Stimulated activated CD4-positive, alpha-beta T cell treated with anti-CD3 and anti-CD28 coated beads, Interleukin-15, amount 100 ng/mL, for 1 hour (primary cell): ENCODE results near the gene COMMD1.
"Not testable (repeated sequence)": the region's sequence is repeated elsewhere in the genome, so short reads cannot be mapped to it uniquely, and the experiment has no call there.

Source experiments
- DNase-seq, 2 donors: peaks; one replicate each; pipeline ENCODE4 v3.0.0-alpha.2; 2020; ENCODE audit warnings: low read depth in 1 of 2, low spot score in 1 of 2

Gene COMMD1

DNA sequence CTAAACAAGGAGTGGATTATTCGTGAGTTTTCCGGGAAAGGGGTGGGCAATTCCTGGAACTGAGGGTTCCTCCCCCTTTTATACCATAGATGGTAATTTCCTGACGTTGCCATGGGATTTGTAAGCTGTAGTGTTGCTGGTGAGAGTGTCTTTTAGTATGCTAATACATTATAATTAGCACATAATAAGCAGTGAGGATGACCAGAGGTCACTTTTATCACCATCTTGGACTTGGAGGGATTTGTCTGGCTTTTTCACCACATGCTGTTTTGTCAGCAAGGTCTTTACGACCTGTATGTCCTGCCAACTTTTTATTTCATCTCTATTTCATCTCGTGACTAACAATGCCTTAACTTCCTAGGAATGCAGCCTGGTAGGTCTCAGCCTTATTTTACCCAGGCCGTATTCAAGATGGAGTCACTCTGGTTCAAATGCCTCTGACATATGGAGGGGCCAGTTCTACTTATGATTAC, 165.7 kb downstream of the COMMD1 start:
- no peak for DNase-seq

DNA sequence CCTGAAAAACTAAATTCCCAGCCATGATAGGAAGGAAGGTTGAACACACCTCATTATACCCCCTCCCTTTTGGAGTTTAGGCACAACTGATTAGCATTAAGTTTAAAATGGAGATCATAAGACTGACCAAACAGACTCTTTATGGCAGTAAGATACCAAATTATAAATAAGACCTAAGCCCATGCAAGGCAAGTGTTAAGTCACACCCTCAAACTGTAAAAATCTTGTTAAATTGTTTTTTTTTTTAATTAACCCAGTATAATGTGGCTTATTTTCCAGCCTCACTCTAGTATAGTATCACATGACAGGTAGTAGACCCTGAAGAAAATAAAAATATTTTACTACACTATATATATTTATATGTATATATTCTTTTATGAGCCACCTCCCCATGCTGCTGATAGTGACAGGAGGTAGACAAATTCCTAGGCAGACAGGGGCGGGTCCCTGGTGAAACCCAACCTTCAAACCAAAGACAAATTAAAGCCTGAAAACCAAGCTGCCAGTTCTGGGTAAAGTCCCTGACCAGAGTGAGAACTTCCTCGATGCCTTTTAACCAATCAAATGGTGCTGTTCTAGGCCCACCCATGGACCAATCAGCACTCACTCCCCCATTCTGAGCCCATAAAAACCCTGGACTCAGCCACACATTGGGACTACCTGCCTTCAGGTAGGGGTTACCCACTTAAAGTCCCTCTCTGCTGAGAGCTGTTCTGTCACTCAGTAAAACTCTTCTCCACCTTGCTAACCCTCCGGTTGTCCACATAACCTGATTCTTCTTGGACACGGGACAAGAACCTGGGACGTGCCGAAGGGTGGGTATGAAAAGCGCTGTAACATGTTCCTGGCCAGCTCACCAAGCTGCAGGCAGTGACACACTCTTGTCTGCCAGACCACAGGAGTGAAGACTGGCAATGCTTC, 166.5 kb downstream of the COMMD1 start:
- DNase-seq = no peak

DNA sequence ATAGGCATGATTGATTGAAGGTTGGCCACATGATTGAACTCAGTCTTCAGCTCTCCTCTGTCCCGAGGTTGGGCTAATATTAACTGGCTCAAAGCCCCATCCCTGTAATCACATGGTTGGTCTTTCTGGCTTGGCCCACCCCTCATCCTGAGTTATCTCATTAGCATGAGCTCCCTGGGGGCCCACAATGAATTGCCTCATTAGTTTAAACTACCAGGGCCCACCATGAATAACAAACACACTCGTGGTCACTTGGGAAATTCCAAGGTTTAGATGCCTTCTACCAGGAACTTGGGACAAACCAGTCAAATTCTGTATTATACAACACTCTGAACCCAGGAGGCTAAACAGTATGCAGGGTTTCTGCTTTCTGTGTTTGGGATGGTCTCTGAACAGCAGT, 168.8 kb downstream of the COMMD1 start:
- DNase-seq = no peak

DNA sequence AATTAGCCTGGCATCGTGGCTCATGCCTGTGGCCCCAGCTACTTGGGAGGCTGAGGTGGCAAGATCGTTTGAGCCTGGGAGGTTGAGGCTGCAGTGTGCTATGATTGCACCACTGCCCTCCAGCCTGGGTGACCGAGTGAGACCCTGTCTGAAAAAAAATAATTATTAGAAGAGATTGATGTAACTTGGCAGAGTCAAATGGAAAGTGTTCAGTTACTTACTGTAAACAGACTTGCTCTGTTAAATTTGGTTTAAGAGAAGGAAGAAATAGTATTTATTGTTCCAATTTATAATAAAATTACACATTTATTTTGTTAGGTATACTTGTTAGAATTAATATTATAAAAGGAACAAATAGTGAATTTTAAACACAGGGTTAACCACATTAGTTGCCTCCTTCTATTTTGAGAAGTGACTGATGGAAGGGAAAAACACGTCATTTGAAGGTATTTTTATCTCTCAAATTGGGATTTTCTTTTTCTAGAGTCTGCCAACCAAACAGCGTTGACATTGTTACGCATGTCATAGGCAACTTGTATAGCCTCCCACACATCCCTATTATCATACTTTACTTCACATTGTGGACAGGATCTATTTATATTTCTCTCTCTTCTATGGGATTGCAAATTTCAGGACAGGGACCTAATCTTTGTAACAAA, 171.6 kb downstream of the COMMD1 start:
- no peak for DNase-seq

DNA sequence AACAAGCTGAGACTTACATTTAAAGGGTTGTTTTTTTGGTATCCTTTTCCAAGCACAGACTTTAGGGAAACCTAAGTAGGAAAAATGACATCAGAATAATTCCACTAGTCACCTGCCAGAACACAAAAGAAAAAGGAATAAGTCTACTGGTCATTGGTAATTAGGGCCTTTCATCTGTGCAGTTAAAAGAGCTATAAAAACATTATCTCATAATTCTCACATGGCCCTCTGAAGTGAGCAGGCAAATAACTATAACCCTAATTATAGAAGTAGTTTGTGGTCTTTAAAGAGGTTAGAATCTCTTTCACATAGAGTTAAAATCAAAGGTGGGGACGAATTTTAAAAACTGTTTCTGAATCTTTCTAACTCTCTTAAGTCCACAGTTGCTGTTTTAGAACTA, 179.3 kb downstream of the COMMD1 start:
- DNase-seq = no peak

DNA sequence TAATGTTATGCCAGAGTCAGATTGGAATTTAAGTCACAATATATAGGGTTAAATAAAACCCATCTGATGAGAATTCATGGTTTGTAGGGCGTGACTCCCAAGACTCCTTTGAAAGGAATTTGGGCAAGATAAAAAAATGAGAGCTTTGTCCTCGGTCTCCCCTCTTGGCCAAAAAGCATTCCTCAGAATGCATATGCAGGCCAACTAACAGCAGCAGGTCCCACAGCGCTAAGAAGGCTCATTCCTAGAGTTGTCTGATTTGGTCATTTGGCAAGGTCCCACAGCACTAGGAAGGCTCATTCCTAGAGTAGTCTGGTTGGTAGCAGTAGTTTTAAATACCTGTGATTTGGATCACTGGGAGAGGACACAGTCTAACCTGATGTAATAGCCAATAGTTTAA, 184.2 kb downstream of the COMMD1 start:
- no peak for DNase-seq

DNA sequence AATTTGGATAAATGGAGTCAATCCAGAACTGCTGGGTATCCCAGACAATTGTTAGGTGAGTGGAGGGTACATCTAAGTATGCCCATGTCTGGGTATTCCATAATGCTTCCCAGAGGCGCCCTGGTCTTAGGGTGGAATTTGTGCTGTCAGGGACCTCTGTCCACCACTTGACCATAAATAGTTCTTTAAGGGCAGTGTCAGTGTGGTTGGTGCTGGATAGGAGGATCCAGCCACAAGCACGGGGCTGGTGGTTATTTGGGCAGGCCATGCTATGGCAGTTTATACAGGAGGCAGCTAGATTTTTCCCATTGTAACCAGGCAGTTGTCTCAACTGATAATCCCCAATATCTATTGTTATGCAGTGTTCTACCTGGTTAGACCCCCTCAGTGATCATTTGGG, 186.0 kb downstream of the COMMD1 start:
- DNase-seq = no peak

DNA sequence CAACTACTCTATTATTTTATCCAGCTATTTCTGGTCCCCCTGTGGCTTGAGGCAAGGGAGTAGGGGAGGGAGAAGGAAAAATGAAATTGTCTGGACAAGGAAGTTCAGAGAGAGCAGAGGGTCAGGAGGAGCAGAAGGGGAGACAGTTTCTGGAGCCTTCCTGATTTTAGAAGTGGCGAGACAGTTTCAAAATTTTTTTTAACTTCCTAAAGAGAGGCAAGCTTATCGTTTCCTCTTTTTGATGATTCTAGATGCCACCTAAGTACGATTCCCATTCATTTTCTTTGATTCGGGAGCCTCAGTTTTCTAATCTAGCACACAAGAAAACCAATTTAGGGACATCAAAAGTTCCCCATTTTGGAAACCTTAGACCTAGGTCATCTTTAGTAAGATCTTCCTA, 193.6 kb downstream of the COMMD1 start:
- no peak for DNase-seq

DNA sequence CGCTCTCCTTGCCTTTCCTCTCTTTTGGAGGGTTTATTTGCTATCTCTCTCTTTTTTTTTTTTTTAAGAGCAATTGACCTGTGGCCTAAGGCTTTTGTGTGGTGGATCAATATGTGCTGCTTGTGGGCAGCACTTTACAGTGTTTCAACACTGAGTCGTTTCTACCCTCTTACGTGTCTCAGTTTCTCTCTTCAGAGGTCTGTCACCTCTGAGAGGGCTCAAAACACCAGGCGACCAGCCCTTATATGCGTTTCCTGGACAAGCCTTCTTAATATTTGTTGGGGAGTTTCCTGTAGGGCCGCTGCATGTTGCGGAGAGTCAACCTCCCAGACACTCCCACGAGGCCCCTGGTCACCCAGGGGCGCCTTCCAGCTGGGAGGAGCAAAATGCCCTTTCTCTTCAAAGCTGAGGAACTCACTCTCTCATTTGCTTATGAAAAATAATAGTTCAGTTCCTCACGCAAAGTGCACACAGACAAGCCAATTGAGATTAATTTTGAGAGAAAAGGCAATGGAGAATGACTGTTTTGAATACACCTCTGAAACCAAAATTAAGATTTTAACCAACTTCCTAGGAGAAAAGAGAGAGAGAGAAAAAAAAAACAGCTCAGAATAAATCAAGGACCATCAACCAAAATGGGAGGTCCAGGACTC, 194.2 kb downstream of the COMMD1 start:
- no peak for DNase-seq

DNA sequence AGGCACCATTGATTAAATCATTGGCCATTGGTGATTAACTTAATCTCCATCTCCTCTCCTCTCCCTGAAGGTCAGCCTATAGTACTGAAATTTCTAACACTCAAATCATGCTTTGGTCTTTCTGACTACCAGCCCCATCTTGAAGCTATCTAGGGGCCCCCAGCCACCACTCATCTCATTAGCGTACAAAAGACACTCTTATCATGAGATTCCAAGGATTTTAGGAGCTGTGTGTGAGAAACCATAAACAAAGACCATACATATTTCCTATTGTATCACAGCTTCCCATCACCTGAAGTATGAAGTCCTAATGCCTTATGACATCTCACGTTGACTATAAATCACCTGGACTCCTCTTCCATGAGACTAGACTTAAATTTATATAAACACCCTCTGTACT, 196.4 kb downstream of the COMMD1 start:
- DNase-seq = no peak

DNA sequence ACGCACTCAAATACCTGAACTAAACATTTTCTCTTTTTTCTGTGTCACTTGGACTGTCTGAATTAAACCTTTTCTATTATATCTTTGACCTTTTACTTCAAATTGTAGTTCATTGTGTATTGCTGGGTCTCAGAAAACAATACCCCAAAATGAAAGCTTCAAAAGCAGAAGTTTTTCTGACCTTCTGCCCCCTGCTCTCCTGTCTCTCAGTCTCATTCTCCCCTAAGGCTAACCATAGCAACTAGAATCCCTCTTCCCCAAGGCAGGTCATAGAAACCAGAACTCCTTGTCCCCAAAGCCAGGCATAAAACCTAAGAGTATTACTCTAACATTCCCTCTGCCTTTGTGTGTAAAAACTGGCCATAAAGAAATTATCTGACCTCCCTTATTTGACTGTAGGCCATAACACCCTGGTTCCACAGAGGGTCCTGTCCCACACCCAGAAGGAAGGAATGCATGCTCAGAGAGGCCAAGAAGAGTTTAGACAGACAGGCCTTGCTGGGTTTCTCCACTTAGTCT, 197.0 kb downstream of the COMMD1 start:
- DNase-seq = no peak

DNA sequence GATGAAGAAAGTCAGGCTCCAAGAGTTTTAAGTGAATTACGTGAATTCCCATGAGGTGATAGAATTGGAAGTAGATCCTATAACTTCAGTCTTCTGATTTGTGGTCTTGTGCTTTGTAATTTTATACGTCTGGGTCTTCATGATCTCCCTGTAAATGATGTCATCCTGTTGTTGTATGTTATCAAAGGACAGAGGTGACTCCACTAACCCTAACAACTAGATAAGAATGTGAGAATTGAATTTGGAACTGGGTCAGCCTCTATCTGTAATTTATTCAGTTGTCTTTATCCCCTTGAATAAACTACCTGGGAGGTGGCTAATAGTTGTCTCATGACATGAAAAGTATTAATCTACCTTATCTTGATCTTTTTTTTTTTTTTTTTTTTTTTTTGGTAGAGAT, 204.1 kb downstream of the COMMD1 start:
- DNase-seq = no peak

DNA sequence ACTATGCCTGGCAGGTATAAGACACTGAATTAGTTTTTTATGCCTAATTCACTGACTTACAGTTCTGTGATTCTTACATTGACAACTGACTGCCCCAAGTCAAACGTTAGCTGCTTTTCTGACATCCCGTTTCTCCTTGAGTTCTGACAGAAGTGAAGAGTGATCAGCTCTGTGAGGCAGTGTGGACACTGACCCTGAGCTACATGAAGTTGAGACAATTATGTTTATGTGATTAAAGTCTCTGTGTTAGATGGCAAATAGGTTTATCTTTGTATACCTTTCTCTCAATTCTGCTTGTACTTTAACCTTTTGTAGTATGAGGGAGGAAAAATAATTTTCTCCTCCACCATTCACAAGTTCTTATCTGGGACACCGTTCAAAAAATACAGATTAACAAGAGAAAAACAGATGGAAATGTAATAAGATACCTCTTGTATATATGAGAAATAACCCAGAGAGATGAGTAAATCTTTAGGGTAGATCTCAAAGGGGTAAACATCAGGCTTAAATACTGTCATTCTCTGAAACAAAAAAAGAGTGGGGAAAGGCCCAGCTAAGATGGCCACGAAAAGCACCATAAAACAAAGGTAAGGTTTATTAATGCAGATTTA, 205.0 kb downstream of the COMMD1 start:
- no peak for DNase-seq

DNA sequence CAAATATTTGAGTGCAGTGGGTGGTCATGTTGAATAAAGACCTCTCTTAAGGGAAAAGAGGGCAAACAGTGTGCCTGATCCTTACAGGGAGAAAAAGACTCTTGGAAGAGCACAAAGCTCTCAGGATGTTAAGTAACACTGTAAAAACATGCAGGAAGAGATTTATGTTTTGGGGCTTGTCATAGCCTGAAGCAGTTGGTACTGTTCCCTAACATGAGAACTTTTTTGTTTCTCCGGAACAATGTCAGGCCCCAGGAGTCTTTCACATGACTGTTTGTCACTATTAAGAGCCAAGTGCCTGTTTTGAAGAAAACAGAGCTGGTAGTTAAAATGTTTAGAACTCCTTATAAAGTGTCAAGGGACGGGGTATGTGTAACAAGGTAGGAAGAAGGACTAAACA, 206.7 kb downstream of the COMMD1 start:
- no peak for DNase-seq

DNA sequence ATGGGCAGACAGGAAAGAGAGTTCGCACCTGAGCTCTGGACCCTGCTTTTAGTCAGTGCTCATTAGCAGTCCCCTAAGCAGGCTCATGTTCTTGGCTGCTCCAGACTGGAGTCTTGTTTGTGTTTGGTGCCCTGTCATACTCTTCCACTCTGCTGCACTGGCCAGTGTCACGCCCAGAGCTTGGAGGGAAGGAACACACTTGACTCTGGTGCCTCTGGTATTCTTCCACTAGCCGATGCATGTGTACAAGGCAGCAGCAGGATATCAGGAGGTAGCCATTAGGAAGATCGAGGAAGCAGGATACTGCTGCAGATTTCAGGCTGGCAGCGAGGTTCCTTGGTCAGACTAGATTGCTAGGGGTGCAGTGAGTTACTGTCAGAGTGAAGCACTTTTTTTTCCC, 209.1 kb downstream of the COMMD1 start:
- DNase-seq = no peak

DNA sequence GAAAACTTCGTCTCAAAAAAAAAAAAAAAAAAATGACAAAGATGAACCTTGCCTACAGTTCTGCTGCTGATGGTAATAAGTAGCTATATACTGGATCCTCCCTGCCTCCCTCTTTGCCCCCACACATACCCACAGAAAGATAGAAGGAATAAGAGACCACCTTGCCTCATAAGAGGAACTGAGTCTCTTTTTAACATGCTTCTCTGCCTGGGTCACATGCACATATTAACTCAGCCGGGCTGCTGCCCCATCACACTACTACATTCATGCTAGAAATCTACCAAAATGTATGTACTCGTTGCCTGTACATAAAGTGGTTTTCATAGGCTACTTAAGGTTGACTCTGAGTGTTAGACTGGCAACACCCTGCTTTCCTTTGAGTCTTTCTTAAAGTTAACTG, 211.5 kb downstream of the COMMD1 start:
- no peak for DNase-seq

DNA sequence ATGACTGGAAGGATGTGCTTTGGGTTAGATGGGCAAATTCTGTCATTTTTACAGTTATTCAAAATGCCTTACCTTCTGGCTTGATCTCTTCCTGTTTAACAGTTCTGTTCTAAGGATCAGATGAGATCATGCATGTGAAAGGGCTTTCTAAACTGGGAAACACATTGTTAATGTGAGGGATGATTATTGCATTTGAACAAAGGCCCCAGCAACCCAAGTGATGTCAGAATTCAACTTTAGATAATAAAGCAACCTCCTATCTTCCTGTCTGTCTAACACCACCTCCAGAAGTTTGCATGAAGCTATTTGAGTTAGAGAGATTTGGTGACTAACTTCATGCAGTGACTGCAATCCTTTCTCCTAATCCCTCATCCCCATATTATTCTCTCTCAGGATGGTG, 212.7 kb downstream of the COMMD1 start:
- DNase-seq = no peak

DNA sequence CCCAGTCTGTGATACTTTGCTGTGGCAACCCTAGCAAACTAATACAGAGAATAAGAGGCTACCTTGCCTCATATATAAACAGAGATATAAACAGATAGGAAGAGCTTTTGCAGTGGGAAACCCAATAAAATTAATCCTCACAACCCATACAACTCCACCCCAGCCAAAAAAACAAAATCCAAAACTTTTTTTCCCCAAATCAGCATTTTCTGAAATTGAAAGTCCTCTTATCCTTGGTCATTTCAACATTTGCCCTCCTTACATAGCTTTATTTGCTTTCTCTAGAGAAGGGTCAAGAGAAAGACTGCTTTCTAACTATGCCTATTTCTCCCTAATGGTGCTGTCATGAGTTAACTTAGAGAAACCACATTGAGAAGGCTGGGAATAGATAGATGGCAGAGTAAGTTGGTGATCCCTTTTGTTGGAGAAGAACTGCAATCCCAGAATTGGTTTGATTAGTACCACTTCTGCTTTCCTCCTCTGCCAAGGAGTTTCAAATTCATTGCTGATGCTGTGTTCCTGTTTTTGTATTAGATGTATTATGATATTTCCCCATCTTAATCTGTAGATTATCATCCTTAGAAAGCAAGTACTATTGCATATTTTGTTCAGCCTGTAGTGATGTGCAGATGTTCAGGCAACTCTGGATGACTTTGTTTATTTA, 214.0 kb downstream of the COMMD1 start:
- no peak for DNase-seq

DNA sequence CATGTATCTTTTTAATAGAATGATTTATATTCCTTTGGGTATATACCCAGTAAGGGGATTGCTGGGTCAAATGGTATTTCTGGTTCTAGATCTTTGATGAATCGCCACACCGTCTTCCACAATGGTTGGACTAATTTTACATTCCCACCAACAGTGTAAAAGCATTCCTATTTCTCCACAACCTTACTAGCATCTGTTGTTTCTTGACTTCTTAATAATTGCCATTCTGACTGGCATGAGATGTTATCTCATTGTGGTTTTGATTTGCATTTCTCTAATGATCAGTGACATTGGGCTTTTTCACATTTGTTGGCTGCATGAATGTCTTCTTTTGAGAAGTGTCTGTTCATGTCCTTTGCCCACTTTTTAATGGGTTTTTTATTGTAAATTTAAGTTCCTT, 220.8 kb downstream of the COMMD1 start:
- not testable (repeated sequence) for DNase-seq

DNA sequence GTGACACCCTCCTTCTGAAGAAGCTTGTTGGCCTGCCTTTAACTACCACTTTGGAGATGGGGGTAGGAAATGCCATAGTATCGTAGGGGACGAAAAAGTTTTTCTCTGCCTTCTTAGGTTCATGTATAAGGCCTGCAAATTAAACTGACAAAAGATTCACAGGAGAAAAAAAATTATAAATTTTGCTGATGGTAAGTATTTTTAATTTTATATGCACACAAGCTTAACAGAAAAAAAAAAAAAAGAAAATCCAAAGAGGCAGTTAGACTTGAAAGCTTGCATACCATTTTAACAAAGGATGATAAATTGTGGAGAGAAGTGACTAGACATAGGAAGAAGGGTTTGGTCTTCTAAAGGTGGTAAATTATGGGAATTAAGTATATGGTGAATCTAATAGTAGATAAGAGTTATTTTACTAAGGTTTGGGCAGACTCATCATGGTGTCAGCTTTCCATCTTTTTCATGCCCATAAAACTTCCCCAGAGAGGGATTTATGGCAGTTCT, 227.9 kb downstream of the COMMD1 start:
- no peak for DNase-seq
